ENCODE measurements around the gene TPO. TPM values are rescaled to one million over a fixed set of nuclear protein-coding genes. Genes with fewer than 3 reads are reported as not detected.

Gene TPO
- total RNA-seq, 2 donors from 2014 or later, result 0.80 to 0.94 TPM

- no peak overlapping the region for H3K9ac ChIP-seq (ENCODE audit: low read depth in 2 of 2, low read length in 2 of 2)
- H3K27me3 ChIP-seq, result no peaks in the 10 kb centered on the region
- H3K4me1 ChIP-seq, result no peaks in the 10 kb centered on the region
- H3K9me3 ChIP-seq, result no peaks in the 10 kb centered on the region
- no peak for DNase-seq
- no peak overlapping the region for H3K27ac ChIP-seq
- intact Hi-C loops (cut with DNase I), result no loop called here
- TF ChIP-seq CTCF (IDR thresholded peaks at IDR 0.05), result no peak
- H3K36me3 ChIP-seq, result no peaks in the 10 kb centered on the region
- no peak overlapping the region for H3K4me3 ChIP-seq
Observed at GRCh38 chr2:1559589-1560175, 146.4 kb downstream of the TPO start.

- H3K9ac ChIP-seq (ENCODE audit: low read depth in 2 of 2, low read length in 2 of 2), result no peak overlapping the region
- no peak overlapping the region for H3K27ac ChIP-seq
- no peak for DNase-seq
- H3K9me3 ChIP-seq, result no peaks in the 10 kb centered on the region
- intact Hi-C loops (cut with DNase I), result no loop called here
- no peaks in the 10 kb centered on the region for H3K27me3 ChIP-seq
- H3K4me3 ChIP-seq, result no peak overlapping the region
- no peaks in the 10 kb centered on the region for H3K4me1 ChIP-seq
- no peak for TF ChIP-seq CTCF (IDR thresholded peaks at IDR 0.05)
- no peaks in the 10 kb centered on the region for H3K36me3 ChIP-seq
Observed at GRCh38 chr2:1561259-1561658, 148.0 kb downstream of the TPO start.

GRCh38 chr2:1561811-1562421 lies 148.7 kb downstream of the TPO start:
- H3K27me3 ChIP-seq, result no peaks in the 10 kb centered on the region
- intact Hi-C loops (cut with DNase I), result no loop called here
- TF ChIP-seq CTCF (IDR thresholded peaks at IDR 0.05), result no peak
- H3K27ac ChIP-seq, result no peak overlapping the region
- no peaks in the 10 kb centered on the region for H3K4me1 ChIP-seq
- DNase-seq, result no peak
- no peak overlapping the region for H3K9ac ChIP-seq (ENCODE audit: low read depth in 2 of 2, low read length in 2 of 2)
- H3K9me3 ChIP-seq, result no peaks in the 10 kb centered on the region
- H3K4me3 ChIP-seq, result no peak overlapping the region
- no peaks in the 10 kb centered on the region for H3K36me3 ChIP-seq

DNA sequence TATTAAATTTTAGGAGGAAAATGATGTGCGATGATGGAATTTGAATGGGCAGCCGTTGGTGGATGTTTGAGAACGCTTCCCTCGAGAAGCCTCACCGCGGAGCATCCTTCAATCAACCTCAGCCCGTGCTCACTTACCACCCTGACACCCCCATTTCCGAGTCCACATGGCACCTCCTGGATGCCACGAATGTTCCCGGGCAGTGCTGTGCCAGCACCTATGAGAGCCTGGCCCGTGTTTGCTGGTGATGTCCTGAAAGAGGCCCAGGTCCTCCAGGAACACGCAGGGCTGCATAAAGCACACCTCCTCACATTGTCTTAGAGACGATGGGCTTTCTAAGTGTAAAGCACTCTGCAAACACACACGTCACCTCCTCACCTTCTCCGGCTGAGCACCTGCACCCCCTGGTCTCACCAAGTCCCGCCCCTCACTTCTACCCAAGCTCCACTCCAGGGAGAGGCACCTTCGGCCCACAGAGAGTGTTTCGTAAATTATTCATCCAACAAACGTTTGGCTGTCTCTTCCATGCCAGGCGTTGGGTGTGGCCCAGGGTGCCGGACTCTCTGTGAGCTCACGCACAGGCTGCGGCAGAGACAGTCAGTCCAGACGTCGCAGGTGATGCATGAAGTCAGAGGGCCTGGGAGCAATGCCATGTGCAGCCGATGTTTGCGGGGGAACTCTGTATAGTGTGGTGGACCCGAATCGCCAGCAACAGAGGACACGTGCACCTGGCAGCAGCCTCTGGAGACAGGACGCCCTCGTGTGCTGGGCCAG lies 150.0 kb downstream of the TPO start:
- DNase-seq, result no peak
- Histone ChIP-seq H3K9me3 (no peaks in the 10 kb centered on the region), H3K4me1 (no peaks in the 10 kb centered on the region), H3K27me3 (no peaks in the 10 kb centered on the region), H3K36me3 (no peaks in the 10 kb centered on the region), H3K9ac (ENCODE audit: low read depth in 2 of 2, low read length in 2 of 2) (no peak overlapping the region), H3K4me3 (no peak overlapping the region), H3K27ac (no peak overlapping the region)
- no peak for TF ChIP-seq CTCF (IDR thresholded peaks at IDR 0.05)
- intact Hi-C loops (cut with DNase I), result no loop called here

DNA sequence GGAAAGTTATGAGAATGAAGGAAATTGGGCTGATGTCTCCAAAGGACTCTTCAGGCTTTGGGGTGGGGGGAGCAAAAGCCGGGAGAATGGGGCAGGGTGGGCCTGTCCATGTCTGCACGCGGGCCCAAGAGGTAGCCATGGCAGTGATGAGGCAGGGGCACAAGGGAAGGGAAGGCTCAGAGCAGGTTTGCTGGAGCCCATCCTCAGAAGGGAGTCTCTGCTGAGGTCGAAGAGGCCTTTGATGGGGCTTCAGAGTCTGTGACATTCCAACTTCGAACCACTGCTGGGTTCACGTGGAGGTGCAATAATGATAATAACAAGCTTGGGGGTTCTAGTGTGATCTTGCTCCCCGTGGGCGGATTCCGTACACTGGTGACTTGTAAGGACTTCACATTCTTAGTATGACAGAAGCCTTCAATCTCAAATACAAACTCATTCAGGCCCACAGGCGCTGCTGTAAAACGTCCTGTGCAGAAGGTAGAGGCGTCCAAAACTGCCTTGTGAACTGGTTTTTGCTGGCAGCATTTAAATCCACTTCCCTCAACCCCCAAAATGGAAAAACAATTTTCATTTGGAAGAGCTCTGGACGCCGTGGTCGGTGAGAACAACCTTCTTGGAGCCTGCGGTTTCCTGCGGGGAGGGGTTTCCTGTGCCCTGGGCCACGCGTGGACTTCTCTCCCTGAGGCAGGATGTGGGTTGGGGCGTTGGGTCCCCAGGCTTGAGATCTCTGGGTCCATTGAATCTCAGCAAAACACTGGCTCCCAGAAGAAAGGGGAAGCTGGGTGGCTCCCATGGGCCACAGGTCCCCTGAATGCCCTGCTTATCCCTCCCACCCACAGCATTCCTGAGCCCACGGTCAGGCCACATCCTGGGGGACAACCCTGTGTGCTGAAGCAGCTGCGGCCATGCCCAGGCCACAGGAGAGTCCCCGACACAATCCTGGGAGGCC lies 151.0 kb downstream of the TPO start:
- no peak for TF ChIP-seq CTCF (IDR thresholded peaks at IDR 0.05)
- H3K9ac ChIP-seq (ENCODE audit: low read depth in 2 of 2, low read length in 2 of 2), result no peak overlapping the region
- no peak overlapping the region for H3K27ac ChIP-seq
- H3K4me3 ChIP-seq, result no peak overlapping the region
- no peak for DNase-seq
- H3K27me3 ChIP-seq, result no peaks in the 10 kb centered on the region
- H3K9me3 ChIP-seq, result no peaks in the 10 kb centered on the region
- no peaks in the 10 kb centered on the region for H3K36me3 ChIP-seq
- no peaks in the 10 kb centered on the region for H3K4me1 ChIP-seq
- intact Hi-C loops (cut with DNase I), result no loop called here
